ENCODE data around the gene CCDC197.
A peak's percentile ranks its signal among the peaks of the same experiment; 100 is the strongest.

CCDC197 gene

GRCh38 chr14:93964820-93965286 lies 32.2 kb upstream of the CCDC197 start:
- TF ChIP-seq CTCF (IDR thresholded peaks at IDR 0.05; ENCODE audit: low read depth, low read length) = no peak
- TF ChIP-seq MAX (IDR thresholded peaks at IDR 0.05; ENCODE audit: low read depth, low read length) = no peak
- no peak for TF ChIP-seq MYC (IDR thresholded peaks at IDR 0.05; ENCODE audit: low read depth, low read length)
- no peak for TF ChIP-seq POLR2A (IDR thresholded peaks at IDR 0.05; ENCODE audit: extremely low read depth, insufficient read length)
- H3K4me3 ChIP-seq (ENCODE audit: low read depth, low read length) = no peak overlapping the region
- no peak for DNase-seq (ENCODE audit: low read depth)

GRCh38 chr14:93965287-93965821 lies 31.7 kb upstream of the CCDC197 start:
- TF ChIP-seq CTCF (IDR thresholded peaks at IDR 0.05; ENCODE audit: low read depth, low read length) (no peak), MAX (IDR thresholded peaks at IDR 0.05; ENCODE audit: low read depth, low read length) (no peak), MYC (IDR thresholded peaks at IDR 0.05; ENCODE audit: low read depth, low read length) (no peak), POLR2A (IDR thresholded peaks at IDR 0.05; ENCODE audit: extremely low read depth, insufficient read length) (no peak)
- H3K4me3 ChIP-seq (ENCODE audit: low read depth, low read length) = no peak overlapping the region
- no peak for DNase-seq (ENCODE audit: low read depth)

- no peak for DNase-seq (ENCODE audit: low read depth)
- H3K4me3 ChIP-seq (ENCODE audit: low read depth, low read length) = no peak overlapping the region
- TF ChIP-seq MYC (IDR thresholded peaks at IDR 0.05; ENCODE audit: low read depth, low read length) = no peak
- TF ChIP-seq CTCF (IDR thresholded peaks at IDR 0.05; ENCODE audit: low read depth, low read length) = no peak
- TF ChIP-seq POLR2A (IDR thresholded peaks at IDR 0.05; ENCODE audit: extremely low read depth, insufficient read length) = no peak
- no peak for TF ChIP-seq MAX (IDR thresholded peaks at IDR 0.05; ENCODE audit: low read depth, low read length)
Observed at GRCh38 chr14:93965946-93966474, 31.1 kb upstream of the CCDC197 start.

- DNase-seq (ENCODE audit: low read depth) = peak; percentile 78
- no peak overlapping the region for H3K4me3 ChIP-seq (ENCODE audit: low read depth, low read length)
- TF ChIP-seq POLR2A (IDR thresholded peaks at IDR 0.05; ENCODE audit: extremely low read depth, insufficient read length) (no peak), MAX (IDR thresholded peaks at IDR 0.05; ENCODE audit: low read depth, low read length) (peak; percentile 39; the same call in 1 of the 2 replicates), MYC (IDR thresholded peaks at IDR 0.05; ENCODE audit: low read depth, low read length) (no peak)
Observed at GRCh38 chr14:93967637-93968250, 29.4 kb upstream of the CCDC197 start.

- no peak for DNase-seq (ENCODE audit: low read depth)
- TF ChIP-seq POLR2A (IDR thresholded peaks at IDR 0.05; ENCODE audit: extremely low read depth, insufficient read length) (no peak), MYC (IDR thresholded peaks at IDR 0.05; ENCODE audit: low read depth, low read length) (no peak), MAX (IDR thresholded peaks at IDR 0.05; ENCODE audit: low read depth, low read length) (no peak)
- no peak overlapping the region for H3K4me3 ChIP-seq (ENCODE audit: low read depth, low read length)
Observed at GRCh38 chr14:93969082-93969828, 27.8 kb upstream of the CCDC197 start.

GRCh38 chr14:93970585-93970964 lies 26.5 kb upstream of the CCDC197 start:
- no peak for TF ChIP-seq POLR2A (IDR thresholded peaks at IDR 0.05; ENCODE audit: extremely low read depth, insufficient read length)
- TF ChIP-seq MYC (IDR thresholded peaks at IDR 0.05; ENCODE audit: low read depth, low read length) = no peak
- TF ChIP-seq MAX (IDR thresholded peaks at IDR 0.05; ENCODE audit: low read depth, low read length) = peak; percentile 86
- TF ChIP-seq CTCF (IDR thresholded peaks at IDR 0.05; ENCODE audit: low read depth, low read length) = peak; percentile 56

More at GRCh38 chr14:93970585-93970964, 26.5 kb upstream of the CCDC197 start:
- peak; percentile 67 for DNase-seq (ENCODE audit: low read depth)
- H3K4me3 ChIP-seq (ENCODE audit: low read depth, low read length) = peak overlapping the region; percentile 48
